ENCODE measurements around the gene TRPT1. TPM values are rescaled to one million over a fixed set of nuclear protein-coding genes. Genes with fewer than 3 reads are reported as not detected.

The TRPT1 gene
- total and polyA plus RNA-seq, 9 of the 15 experiments (the other 6 are each of a cell fraction or from before 2014, with no cell fraction given) = 4.6 to 41.7 (median 23.1) TPM

DNA sequence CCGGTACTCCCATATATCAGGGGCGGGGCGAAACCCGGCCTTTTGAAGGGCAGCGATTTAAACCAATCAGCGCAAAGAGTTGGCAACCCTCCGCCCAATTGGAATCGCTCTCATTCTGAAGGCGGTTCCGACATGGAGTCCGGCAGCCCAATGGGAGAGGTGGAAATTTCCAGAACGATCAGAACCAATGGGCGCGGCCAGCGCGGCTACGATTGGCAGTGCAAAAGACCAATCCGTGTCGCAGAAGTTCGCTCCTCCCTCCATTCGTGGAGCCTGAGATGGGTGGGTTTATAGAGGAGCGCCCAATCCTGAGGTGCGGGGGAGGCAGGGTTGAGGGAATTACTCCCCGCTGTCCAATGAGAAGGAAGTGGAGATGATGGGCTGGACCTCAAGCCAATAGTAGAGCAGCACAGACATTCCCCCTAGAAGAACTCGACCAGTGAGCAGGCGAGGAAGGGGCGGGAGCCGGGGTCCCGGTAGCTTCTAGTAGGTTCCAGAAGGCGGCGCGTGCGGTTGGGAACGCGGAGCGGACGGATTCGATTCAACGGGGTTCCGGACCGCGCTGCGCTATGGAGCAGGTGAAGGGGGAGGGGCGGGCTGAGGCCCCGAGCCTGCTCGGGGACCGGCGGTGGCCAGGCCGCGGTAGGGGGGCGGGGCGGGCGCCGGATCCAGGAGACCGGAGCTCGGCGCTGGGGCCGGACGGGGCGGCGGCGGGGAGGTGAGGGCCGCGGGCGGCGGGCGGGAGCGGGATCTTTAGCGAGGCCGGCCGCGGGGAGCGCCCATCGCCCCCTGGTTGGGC, 40.1 kb downstream of the TRPT1 start, which contains the start of gene STIP1 (continued):
- TF ChIP-seq FOSL1 (tag; conservative IDR thresholded peaks at IDR 0.05) (no peak), YY1 (IDR thresholded peaks at IDR 0.05; ENCODE audit: borderline replicate concordance in 1 of 3, control insufficient read depth in 1 of 3, extremely low read depth in 1 of 3, insufficient read depth in 3 of 3, insufficient read length in 1 of 3, insufficient replicate concordance in 2 of 3, low read depth in 1 of 3, low read length in 2 of 3) (peak in 2 of 3 experiments; percentile 39 to 51), ZNF23 (CRISPR knock-in tag; IDR thresholded peaks at IDR 0.05) (no peak), MTF1 (CRISPR knock-in tag; IDR thresholded peaks at IDR 0.05; ENCODE audit: borderline replicate concordance) (no peak), HMG20B (CRISPR knock-in tag; IDR thresholded peaks at IDR 0.05) (no peak), ZNF583 (CRISPR knock-in tag; IDR thresholded peaks at IDR 0.05) (no peak), DPF2 (IDR thresholded peaks at IDR 0.05) (no peak), POLR2G (IDR thresholded peaks at IDR 0.05; ENCODE audit: low read depth, low read length) (peak; percentile 16), PTTG1 (tag; IDR thresholded peaks at IDR 0.05; ENCODE audit: low read depth) (no peak), WHSC1 (IDR thresholded peaks at IDR 0.05; ENCODE audit: low read length) (no peak), RBM14 (IDR thresholded peaks at IDR 0.05; ENCODE audit: borderline replicate concordance, insufficient read depth, low read depth, low read length) (no peak), ARNT (IDR thresholded peaks at IDR 0.05) (peak in 1 of 2 experiments; percentile 100; a peak in 2 of 4 replicates), ZFX (CRISPR knock-in tag; IDR thresholded peaks at IDR 0.05) (peak; percentile 80; the same call in 1 of the 2 replicates), RAD21 (CRISPR knock-in tag; conservative IDR thresholded peaks at IDR 0.05 in 1 of 2, IDR thresholded peaks at IDR 0.05 in 1 of 2) (no peak), POLR3G (IDR thresholded peaks at IDR 0.05; ENCODE audit: extremely low read depth, insufficient read length, insufficient replicate concordance) (no peak), EGR1 (conservative IDR thresholded peaks at IDR 0.05) (peak; percentile 97), RBM25 (IDR thresholded peaks at IDR 0.05; ENCODE audit: low read depth, low read length, severe bottlenecking) (peak; percentile 96), SMAD4 (CRISPR knock-in tag; conservative IDR thresholded peaks at IDR 0.05) (no peak), C11orf30 (IDR thresholded peaks at IDR 0.05; ENCODE audit: low read depth) (peak; percentile 53; the same call in 1 of the 2 replicates), CTBP1 (IDR thresholded peaks at IDR 0.05; ENCODE audit: borderline replicate concordance) (no peak)
- TF ChIP-seq, protein P1, sequence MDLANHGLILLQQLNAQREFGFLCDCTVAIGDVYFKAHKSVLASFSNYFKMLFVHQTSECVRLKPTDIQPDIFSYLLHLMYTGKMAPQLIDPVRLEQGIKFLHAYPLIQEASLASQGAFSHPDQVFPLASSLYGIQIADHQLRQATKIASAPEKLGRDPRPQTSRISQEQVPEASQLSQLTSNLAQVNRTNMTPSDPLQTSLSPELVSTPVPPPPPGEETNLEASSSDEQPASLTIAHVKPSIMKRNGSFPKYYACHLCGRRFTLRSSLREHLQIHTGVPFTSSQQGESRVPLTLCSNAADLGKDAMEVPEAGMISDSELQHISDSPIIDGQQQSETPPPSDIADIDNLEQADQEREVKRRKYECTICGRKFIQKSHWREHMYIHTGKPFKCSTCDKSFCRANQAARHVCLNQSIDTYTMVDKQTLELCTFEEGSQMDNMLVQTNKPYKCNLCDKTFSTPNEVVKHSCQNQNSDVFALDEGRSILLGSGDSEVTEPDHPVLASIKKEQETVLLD (IDR thresholded peaks at IDR 0.05) = no peak
- TF ChIP-seq, protein P2, sequence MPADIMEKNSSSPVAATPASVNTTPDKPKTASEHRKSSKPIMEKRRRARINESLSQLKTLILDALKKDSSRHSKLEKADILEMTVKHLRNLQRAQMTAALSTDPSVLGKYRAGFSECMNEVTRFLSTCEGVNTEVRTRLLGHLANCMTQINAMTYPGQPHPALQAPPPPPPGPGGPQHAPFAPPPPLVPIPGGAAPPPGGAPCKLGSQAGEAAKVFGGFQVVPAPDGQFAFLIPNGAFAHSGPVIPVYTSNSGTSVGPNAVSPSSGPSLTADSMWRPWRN (IDR thresholded peaks at IDR 0.05; ENCODE audit: low read depth) = peak; percentile 47; the same call in 1 of the 2 replicates
- TF ChIP-seq, protein P3, sequence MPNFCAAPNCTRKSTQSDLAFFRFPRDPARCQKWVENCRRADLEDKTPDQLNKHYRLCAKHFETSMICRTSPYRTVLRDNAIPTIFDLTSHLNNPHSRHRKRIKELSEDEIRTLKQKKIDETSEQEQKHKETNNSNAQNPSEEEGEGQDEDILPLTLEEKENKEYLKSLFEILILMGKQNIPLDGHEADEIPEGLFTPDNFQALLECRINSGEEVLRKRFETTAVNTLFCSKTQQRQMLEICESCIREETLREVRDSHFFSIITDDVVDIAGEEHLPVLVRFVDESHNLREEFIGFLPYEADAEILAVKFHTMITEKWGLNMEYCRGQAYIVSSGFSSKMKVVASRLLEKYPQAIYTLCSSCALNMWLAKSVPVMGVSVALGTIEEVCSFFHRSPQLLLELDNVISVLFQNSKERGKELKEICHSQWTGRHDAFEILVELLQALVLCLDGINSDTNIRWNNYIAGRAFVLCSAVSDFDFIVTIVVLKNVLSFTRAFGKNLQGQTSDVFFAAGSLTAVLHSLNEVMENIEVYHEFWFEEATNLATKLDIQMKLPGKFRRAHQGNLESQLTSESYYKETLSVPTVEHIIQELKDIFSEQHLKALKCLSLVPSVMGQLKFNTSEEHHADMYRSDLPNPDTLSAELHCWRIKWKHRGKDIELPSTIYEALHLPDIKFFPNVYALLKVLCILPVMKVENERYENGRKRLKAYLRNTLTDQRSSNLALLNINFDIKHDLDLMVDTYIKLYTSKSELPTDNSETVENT (CRISPR knock-in tag; IDR thresholded peaks at IDR 0.05) = peak; percentile 88
- TF ChIP-seq, protein P4, sequence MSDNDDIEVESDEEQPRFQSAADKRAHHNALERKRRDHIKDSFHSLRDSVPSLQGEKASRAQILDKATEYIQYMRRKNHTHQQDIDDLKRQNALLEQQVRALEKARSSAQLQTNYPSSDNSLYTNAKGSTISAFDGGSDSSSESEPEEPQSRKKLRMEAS (CRISPR knock-in tag; IDR thresholded peaks at IDR 0.05) = peak; percentile 86
